HG02571 (cell line): ENCODE measurements around the gene FNDC3B.

ENCODE experiments used
- ATAC-seq: cut with Tn5 transposase; IDR thresholded peaks from one replicate; pipeline ENCODE4 v1.9.1; 2021; ENCODE audit warnings: mild to moderate bottlenecking, moderate library complexity; ENCODE audit not compliant: unreplicated experiment

The FNDC3B gene

DNA sequence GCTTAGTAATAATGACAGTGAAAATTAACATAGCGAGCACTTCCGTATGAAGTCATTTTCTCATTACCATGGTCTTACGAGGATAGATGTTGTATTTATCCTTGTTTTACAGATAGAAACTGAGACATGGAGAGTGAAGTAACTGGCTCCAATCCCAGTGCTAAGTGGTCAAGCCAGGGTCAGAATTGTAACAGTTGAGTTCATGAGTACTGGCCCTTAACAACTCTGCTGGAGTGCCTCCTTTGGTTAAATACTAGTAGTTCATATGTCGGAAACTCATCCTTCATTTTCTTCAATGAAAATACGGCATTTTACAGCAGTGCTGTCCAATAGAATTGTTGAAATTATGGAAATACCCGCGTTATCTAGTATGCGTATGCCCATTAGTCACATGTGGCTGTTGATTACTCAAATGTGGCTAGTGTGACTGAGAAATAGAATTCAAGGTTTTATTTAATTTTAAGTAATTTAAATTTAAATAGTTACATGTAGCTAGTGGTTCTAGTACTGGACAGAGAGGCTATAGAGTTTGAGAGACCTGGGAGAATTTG is 32.5 kb downstream of the FNDC3B start:
- ATAC-seq = no peak

DNA sequence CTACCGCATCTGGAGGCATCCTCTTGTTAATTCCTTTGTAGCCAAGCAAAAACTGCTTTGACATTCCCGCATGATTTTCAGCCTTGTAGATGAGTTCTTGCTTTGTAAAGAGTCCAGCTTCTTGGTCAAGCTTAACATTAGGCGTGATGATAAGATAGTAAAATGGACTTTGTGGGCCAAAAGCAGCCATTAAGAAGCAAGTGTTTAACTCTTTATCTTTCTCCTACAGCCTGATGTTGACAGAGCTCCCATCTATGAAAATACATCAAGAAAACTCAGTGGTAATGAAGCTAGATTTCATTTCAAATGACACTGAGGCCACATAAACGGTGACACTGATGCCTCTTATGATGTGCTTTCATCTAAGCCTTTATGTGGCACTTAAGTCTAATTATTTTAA is 33.2 kb downstream of the FNDC3B start:
- ATAC-seq = no peak

DNA sequence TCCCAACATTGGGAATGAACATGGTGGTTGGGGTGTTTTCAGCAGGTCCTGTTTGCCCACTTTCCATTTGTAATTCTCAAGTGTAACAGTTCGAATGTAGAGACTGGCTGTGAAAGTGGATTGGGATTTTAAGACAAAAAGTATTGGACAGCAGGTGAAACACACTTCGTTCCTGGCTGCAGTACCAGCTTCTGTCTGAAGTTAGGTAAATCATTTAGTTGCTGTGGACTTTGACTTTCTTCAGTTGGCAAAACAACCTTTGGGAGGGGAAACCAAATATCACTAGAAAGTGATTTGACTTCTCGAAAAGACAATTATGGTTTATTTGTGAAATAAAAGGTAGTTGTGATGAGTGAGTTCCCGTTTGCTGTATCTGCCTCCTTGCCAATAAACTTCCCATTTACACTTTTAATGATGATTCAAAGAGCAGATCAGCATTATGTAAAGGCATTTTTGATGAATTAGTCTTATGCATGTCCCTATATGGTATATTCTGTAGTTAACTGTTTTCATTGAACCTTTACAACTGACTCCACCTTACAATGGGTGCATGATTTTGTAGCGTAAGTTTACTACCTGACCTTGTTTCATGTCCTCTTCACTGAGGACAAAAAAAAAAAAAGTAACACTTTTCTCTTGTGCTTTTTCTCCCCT is 34.0 kb downstream of the FNDC3B start:
- no peak for ATAC-seq

DNA sequence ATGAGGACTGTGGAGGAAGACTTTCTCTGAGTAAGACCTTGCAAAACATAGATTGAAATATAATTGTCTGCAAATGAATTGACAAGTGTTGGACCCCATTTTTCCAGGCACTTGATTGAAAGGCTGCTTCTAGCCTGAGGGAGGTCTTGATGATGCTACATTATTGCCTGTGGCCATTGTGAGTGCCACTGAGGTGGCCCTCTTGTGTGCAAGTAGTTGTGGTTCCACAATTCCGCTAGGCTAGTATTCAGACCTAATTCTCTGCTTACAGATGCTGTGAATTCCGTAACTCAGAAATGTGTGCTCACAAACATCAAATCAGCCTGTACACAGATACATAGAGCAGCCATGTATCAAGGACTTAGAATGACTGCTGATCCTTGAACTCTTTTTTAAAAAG is 34.7 kb downstream of the FNDC3B start:
- ATAC-seq = no peak

DNA sequence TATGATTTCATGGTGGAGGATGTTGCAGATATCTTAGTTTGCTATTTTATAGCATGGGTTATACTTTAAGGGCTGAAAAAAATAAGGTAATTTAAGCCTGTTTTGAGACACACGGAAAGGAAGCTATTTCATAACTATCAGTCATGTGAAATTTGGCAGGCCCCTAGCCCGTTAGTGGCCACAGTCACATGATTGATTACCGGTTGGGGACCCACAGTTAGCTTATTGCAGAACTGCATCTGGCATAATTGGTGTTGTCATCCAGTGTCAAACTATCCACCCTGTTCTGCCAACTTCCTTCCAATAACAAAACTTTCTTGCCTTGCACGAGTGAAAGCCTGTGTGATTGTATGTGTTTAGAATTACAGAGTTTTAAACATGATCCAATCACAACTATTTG is 35.2 kb downstream of the FNDC3B start:
- no peak for ATAC-seq

DNA sequence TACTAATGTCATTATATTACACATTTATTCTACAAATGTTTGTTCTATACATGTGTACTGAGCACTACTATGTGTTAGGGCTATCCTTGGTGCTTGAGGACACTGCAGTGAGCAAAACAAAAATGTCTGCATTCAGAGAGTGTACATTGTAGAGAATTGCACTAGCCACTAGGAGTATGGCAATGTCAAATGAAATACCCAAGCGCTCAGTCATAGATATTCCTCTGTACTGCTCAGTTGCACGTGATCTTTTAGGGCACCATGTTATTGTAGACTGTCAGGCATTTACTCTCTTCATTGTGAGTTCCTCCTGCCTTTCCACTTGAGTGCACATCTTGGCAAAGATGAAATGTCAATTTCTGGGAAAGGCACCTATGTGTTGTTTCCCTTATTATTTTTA is 36.8 kb downstream of the FNDC3B start:
- ATAC-seq = no peak

DNA sequence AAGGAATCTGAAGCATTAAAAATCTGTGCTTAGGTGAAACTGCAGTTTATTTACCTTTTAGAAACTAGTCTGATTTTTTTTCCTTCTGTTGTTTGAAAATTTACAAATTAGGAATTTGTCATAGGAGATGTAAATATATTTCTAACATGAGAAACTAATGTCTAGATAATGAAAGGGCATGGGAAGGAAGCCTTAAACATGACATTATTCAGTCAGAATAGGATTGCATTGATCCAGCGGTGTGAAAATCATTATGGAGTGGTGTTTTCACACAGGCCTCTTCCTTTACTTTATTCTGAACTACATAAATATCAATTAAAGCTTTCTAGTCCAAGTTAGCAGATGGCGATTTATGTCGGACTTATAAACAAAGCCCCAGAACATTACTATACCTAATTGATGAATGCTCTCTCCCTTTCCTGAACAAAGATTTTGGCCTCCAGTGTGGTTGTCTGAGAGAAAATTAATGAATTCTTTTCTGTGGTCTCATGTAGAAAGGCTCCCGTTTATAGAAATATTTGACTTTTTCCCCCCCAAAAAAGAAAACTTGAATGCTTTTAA is 37.9 kb downstream of the FNDC3B start:
- ATAC-seq = no peak

DNA sequence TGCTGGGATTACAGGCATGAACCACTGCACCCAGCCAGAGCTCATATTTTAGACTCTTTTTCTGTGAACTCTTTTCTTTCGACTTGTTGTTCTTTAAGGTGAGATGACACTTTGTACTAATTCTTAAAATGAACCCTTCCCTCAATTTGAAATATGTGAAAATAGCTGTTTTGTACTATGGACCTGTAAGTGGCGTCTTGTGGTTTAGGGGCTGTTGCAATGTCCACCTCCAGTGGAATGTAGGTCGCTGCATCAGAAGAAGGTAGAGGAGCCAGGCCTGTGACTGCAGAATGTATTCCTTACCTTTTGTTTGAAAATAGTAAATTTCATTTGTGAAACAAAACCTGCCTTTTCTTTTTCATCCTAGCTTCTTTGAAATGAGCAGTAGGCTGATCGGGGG is 38.9 kb downstream of the FNDC3B start:
- ATAC-seq = no peak

DNA sequence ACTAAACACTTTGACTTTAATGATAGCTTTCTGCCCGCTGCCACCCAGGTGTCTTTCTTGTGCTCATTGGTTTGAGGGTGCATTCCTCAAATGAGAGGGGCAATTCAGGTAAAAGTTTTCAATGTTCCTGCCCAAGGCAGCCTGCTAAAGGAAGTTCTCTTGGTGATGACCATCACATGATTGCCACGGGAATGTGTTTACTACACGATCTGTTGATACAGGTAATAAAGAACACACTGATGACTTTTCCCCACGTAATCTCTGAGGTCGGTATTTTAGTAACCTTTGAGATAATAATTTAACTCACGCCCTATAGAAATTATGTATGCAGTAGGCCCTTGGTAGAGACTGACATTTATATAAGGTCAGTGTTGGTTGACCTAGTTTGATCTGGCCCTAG is 39.3 kb downstream of the FNDC3B start:
- ATAC-seq = no peak

DNA sequence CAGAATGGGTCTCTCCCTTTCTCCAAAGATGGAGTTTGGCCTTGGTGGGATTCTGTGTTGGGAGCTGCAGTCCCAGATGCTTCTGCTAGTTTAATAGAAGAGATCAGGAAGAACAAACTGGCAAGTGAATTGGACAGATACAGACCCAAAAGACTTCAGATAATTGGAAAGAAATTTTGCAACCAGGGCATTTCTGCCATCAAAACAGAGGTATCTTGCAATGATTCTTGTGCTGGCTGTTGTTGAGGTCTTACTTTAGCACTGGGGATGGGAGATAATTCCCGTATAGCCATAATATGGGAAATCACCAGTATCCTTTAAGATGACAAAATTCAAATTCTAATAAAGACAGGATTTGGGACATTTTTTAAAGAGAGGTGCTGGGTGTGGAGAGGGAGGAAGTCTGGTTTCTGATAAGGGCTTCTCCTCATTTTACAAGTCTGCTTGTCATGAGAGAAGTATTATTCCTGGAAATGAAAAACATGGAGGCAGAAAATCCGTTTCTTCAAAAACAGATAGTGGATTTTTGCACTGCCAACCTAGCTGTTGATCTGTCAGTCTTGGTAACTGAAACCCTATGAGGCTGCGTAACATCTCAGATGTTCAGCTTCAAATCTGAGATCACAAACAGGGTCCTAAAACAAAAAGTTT is 40.1 kb downstream of the FNDC3B start:
- ATAC-seq = no peak

DNA sequence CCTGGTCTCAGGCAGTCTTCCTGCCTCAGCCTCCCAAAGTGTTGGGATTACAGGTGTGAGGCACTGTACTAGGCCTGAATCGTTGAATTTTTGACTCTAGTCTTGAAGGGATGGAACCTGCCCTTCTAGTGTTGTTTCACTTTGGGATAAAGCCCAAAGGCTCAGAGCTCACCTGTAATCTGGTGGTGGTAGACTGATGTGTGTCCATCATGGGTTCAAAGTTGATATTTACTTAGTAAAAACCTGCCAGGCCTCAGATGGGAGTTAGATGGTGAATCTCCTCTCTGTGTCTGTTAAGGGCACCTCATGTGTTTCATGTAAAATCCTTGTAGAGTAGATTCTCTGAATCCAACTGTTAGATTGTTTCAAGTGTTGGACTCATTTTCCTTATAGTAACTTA is 41.1 kb downstream of the FNDC3B start:
- ATAC-seq = no peak

DNA sequence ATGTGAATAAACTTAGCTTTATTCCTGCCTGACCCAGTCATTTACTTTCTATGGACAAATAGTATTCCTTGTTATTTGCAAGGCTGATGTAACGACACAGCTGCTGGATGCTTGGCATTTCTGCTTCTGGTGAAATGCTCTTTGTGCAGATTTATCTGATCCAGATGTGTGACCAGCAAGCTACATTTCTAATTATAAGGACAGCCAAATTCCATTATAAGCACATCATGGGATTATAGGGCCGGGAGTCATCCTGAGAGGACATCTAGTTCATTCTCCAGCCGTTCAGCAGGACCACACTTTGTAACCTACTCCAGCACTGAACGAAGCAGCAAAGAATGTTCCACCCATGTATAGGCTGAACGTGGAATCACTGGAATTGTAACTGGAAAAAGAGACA is 42.9 kb downstream of the FNDC3B start:
- ATAC-seq = no peak

DNA sequence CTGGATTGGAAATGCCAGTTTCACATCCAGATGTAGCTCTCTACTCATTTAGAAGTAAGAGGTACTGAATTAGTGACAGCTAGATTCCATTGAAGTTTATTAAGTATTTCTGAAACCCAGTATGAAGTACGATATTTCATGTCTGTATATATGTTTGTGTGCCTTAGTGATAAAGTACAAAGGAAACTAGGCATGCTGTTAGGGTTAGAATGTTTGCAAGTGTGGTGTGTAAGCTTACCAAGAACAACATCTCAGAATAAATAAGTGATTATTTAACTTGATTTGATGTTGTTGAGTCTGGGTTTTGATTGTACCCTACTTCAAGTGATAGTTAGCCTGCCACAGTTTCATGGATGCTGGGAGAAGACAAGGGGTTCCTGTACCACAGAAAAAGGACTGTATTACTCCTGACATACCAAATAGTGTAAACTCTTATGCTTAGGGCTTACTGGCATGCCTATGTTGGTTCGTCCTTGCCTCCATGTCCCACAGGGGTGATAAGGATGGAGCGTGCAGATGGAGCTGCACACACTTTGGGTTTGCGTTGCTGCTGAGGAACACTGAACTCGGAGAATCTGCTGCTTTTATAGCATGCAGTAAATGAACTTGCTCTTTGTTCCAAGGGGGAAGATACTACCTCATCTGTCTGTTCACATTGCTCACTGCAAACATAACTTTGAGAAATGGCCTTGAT is 43.6 kb downstream of the FNDC3B start:
- no peak for ATAC-seq

DNA sequence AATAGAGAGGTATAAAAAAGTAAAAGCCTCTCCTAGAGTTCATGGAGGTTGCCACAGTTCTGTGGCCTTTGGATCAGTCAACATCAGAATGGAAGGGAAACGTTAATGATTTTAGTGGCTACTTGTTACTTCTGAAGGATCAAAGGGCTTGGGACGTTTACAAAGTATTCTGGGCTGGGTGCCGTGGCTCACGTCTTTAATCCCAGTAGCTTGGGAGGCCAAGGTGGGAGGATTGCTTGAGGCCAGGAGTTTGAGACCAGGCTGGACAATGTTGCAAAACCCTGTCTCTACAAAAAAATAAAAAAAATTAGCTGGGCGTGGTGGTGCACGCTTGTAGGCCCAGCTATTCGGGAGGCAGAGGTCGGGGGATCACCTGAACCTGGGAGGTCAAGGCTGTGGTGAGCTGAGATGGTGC is 44.6 kb downstream of the FNDC3B start:
- ATAC-seq = no peak

DNA sequence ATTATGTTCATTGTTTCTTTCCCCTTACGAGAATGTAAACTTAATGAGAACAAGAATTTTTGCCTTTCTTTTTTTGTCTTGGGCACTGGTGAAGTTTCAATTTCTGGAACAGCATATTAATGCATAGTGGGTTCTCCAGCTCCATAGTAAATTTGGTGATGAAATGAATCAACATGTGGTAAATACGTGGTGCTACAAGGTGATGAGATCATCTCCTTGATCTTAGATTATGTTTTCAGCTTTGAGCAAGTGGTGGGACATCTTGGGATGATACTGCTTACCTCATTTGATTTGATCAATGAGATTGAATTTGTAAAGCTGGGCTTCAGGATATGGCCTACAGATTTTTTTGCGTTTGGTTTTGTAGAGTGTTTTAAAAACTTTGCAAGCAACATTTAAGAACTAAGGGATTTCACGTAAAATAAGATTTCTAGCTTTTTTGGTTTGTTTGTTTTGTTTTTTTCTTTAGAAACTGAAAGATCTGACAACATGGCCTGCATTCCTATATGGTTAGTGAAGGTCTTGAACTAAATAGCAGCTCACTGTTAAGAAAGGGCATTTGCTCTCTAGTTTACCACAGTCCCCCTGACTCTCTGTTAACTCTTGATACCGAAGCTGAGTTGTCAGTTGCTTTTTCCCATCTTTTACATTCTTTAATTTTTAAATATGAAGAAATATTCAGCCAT is 45.6 kb downstream of the FNDC3B start:
- ATAC-seq = no peak

DNA sequence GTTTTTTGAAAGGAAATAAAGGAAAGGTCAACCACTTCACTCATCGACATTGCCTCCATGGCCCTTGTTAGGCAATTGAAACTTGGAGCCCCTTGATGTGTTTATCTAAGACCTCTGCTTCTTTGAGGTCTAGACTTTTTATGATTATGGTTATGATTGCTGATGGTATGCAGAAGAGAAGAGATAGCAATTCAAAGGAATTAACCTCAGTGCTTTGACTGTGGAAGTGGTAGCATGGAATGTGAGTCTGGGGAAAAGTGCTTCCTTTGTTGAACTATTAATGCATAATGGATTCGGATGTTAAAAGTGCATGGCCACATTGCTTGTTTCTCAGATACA is 46.1 kb downstream of the FNDC3B start:
- no peak for ATAC-seq

DNA sequence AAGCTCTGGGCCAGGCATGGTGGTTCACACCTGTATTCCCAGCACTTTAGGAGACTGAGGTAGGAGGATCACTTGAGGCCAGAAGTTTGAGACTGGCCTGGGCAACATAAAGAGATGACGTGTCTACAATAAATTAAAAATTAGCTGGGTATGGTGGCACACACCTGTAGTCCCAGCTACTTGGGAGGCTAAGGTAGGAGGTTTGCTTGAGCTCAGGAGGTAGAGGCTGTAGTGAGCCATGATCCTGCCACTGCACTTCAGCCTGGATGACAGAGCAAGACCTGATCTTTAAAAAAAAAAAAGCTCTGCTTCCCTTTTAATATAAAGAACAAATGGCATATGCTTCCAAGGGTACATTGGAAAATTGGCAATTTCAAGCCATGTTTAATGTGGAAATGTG is 46.7 kb downstream of the FNDC3B start:
- ATAC-seq = no peak

DNA sequence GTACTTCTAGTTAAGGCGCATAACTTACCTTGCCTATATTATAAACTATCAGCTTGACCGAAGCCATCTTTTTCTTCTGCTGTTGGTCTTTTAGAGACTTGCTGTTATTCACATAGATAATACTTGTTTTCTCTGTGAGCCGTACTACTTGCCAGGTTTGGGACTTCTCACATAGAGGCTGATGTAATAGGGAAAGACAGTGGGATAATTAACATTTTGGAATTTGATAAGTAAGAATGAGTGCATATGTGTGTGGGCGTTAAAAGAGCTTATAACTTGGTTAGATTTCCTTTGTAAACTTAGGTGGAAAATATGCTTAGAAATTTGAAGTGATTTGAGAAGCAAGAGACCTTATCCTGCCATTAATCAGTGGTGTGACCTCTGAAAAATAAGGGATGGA is 47.8 kb downstream of the FNDC3B start:
- ATAC-seq = no peak

DNA sequence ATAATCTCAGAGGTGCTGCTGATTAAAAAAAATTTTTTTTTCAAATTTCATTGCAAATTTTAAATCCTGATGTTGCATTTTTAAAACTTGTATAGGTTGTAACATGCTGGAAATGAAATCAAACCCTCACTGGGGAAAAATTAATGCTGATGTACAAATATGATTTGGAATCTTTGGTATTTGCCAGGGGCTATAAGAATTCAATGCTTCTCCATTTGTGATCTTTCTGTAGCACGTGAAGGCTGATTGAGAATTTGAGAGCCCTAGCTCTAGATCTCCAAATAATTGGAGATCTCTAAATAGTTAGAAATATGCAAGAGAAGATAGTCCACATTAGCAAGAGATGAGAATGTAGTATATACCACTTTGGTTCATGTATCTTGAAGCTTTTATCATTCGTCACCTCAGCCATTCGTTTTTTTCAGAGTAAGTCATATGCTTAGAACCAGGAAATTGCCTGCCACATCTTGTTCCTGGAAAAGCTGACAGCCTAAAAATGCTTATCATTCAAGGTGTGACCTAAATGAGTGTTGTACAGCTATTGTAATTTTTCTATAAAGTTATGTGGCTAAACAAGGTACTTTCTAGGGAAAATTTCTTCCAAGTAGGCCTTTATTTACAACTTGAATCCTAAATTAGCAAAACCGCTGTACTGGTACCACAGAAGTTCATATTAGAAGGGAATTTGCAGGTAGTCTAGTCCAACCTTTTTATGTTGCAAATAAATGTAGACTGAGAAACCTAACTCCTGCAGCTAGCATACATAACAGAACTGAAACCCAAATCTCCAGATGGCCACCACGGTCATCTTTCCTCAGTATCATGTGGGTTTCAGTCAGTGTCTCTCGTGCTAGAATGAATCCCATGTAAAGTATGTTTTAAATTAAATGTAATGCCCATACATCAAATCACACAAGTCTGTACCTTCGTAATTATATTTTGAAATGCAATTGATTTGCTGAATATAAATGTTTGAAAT is 48.5 kb downstream of the FNDC3B start:
- ATAC-seq = peak; percentile 82

DNA sequence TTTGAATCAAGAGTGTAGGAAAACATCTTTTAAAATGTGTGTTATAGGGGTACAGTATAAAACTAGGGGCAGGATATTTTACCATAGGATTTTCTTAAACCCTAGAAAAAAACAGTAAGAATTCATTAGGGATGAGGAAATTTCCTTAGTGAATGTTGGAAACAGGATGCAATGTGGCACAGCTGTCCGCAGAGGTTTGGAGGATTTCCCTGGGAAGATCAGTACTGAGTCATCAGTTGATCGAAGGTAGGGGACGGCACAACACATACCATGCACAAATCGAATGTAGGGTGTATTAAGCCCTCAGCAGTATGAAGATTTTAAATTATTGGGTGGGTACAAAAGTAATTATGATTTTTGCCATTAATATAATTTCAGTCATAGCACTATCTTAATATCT is 49.9 kb downstream of the FNDC3B start:
- ATAC-seq = no peak
